HG03135 (cell line): ENCODE data around the gene TTLL9.

Experiments
- ATAC-seq: cut with Tn5 transposase; IDR thresholded peaks from one replicate; pipeline ENCODE4 v1.9.1; 2021; ENCODE audit warnings: mild to moderate bottlenecking, moderate library complexity; ENCODE audit not compliant: unreplicated experiment

Gene TTLL9

GRCh38 chr20:31939661-31940060 lies 69.2 kb downstream of the TTLL9 start:
- no peak for ATAC-seq

GRCh38 chr20:31943052-31943471 lies 72.6 kb downstream of the TTLL9 start:
- ATAC-seq, result no peak

- ATAC-seq, result no peak
Measured at GRCh38 chr20:31945319-31945718, 74.9 kb downstream of the TTLL9 start.

GRCh38 chr20:31945785-31946184 lies 75.4 kb downstream of the TTLL9 start:
- no peak for ATAC-seq

GRCh38 chr20:31948008-31948407 lies 77.6 kb downstream of the TTLL9 start:
- ATAC-seq, result no peak

GRCh38 chr20:31949877-31950646 lies 79.6 kb downstream of the TTLL9 start:
- no peak for ATAC-seq

GRCh38 chr20:31951203-31951529 lies 80.7 kb downstream of the TTLL9 start:
- ATAC-seq, result no peak

- peak; percentile 90 for ATAC-seq
Measured at GRCh38 chr20:31951530-31952453, 81.4 kb downstream of the TTLL9 start, which contains the start of gene PDRG1. PDRG1 (minus strand) TSS chr20:31952046; CDS start chr20:31951961, 85 bp downstream.

- ATAC-seq, result no peak
Measured at GRCh38 chr20:31953556-31954148, 83.2 kb downstream of the TTLL9 start.

GRCh38 chr20:31954500-31954899 lies 84.1 kb downstream of the TTLL9 start:
- ATAC-seq, result no peak

GRCh38 chr20:31956556-31957526 lies 86.4 kb downstream of the TTLL9 start:
- no peak for ATAC-seq

GRCh38 chr20:31962761-31963160 lies 92.3 kb downstream of the TTLL9 start:
- ATAC-seq, result no peak

GRCh38 chr20:31963889-31964288 lies 93.5 kb downstream of the TTLL9 start:
- ATAC-seq, result no peak

- ATAC-seq, result no peak
Measured at GRCh38 chr20:31966991-31967655, 96.7 kb downstream of the TTLL9 start.

GRCh38 chr20:31967830-31968249 lies 97.4 kb downstream of the TTLL9 start, which contains the start of gene XKR7:
XKR7 (plus strand) TSS chr20:31968151; CDS start chr20:31968176, 25 bp downstream.
- ATAC-seq, result no peak

- ATAC-seq, result no peak
Measured at GRCh38 chr20:31968291-31969126, 98.1 kb downstream of the TTLL9 start.

GRCh38 chr20:31969991-31970390 lies 99.6 kb downstream of the TTLL9 start:
- no peak for ATAC-seq

- ATAC-seq, result no peak
Measured at GRCh38 chr20:31972471-31973021, 102.1 kb downstream of the TTLL9 start.
